ENCODE measurements around the gene CKB. TPM values are rescaled to one million over a fixed set of nuclear protein-coding genes. Genes with fewer than 3 reads are reported as not detected.

Gene CKB
- total RNA-seq, 6 experiments from 2014 or later: 3.6 to 57.1 (median 6.7) TPM

GRCh38 chr14:103502877-103503276 is 19.8 kb downstream of the CKB start:
- Histone ChIP-seq H3K27ac (no peak overlapping the region), H3K9me3 (no peaks in the 10 kb centered on the region), H3K36me3 (peaks cover 0 to 39% (median 15%) of the 10 kb centered on the region in 4 donors), H3K4me3 (no peak overlapping the region), H3K27me3 (no peaks in the 10 kb centered on the region), H3K4me1 (peaks cover 0 to 3% (median 0%) of the 10 kb centered on the region in 4 donors)
- intact Hi-C loops (cut with DNase I): loop anchor here in 1 of 2 donors (5.0 kb wide), 1 partner anchor 44 kb away; no protein-coding TSS in a partner anchor
- 87% methylated on average over 14 of the region's 18 CpGs for WGBS (ENCODE audit: insufficient coverage, low coverage, low lambda C conversion rate, missing lambda C conversion rate)
- TF ChIP-seq, protein P1, sequence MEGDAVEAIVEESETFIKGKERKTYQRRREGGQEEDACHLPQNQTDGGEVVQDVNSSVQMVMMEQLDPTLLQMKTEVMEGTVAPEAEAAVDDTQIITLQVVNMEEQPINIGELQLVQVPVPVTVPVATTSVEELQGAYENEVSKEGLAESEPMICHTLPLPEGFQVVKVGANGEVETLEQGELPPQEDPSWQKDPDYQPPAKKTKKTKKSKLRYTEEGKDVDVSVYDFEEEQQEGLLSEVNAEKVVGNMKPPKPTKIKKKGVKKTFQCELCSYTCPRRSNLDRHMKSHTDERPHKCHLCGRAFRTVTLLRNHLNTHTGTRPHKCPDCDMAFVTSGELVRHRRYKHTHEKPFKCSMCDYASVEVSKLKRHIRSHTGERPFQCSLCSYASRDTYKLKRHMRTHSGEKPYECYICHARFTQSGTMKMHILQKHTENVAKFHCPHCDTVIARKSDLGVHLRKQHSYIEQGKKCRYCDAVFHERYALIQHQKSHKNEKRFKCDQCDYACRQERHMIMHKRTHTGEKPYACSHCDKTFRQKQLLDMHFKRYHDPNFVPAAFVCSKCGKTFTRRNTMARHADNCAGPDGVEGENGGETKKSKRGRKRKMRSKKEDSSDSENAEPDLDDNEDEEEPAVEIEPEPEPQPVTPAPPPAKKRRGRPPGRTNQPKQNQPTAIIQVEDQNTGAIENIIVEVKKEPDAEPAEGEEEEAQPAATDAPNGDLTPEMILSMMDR (IDR thresholded peaks at IDR 0.05): no peak
- no peak for TF ChIP-seq POLR2A (IDR thresholded peaks at IDR 0.05)
- no peak for ATAC-seq
- peak in 1 of 3 donors; percentile 23 for DNase-seq

DNA sequence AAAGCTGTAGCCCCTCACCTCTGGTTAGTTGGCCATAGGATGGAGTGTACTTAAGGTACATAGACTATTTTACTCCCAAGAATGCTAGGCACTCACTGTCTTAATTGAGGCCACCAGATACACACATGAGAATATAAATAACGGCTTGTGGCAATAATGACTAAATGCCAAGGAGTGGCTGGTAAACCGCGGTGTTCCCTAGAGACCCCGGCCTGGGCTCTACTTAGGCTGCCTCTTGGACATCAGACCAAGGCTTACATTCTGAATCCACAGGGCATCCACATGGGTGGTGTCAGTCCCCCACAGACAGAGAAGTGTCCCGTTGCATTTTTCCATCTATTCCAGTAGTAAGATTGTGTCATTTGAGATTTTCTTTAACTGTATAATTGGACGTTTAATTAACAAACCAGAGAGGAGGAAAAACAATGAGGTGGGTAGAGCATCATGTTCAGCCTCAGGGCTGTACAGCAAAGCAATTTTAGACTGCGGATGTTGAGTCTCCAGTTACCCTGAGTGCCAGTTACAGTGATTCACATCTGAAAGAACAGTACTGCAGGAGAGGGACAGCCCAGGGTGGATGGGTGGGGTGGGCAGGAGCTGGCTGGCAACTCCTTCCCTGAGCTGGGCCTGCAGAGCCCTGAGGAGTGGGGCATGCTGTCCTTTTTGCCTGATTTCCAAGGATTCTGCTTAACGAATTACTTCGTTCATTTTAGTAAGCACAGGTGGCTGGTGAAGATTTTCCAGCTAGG is 20.5 kb downstream of the CKB start:
- H3K27ac ChIP-seq: no peak overlapping the region
- intact Hi-C loops (cut with DNase I): loop anchor here in 1 of 2 donors (5.0 kb wide), 1 partner anchor 45 kb away; no protein-coding TSS in a partner anchor
- TF ChIP-seq, protein P1 (IDR thresholded peaks at IDR 0.05): no peak
- no peak for TF ChIP-seq POLR2A (IDR thresholded peaks at IDR 0.05)
- H3K9me3 ChIP-seq: no peaks in the 10 kb centered on the region
- no peak overlapping the region for H3K4me3 ChIP-seq
- peaks cover 0 to 39% (median 15%) of the 10 kb centered on the region in 4 donors for H3K36me3 ChIP-seq
- H3K27me3 ChIP-seq: no peaks in the 10 kb centered on the region
- ATAC-seq (no peak), DNase-seq (peak in 1 of 3 donors; percentile 18)
- peaks cover 0 to 3% (median 0%) of the 10 kb centered on the region in 4 donors for H3K4me1 ChIP-seq
- WGBS (ENCODE audit: insufficient coverage, low coverage, low lambda C conversion rate, missing lambda C conversion rate): 85% methylated on average over 3 of the region's 9 CpGs

- intact Hi-C loops (cut with DNase I): loop anchor here in 1 of 2 donors (5.0 kb wide), 1 partner anchor 46 kb away; no protein-coding TSS in a partner anchor
- Histone ChIP-seq H3K9me3 (no peaks in the 10 kb centered on the region), H3K27ac (no peak overlapping the region), H3K36me3 (peaks cover 0 to 39% (median 15%) of the 10 kb centered on the region in 4 donors), H3K4me3 (no peak overlapping the region), H3K27me3 (no peaks in the 10 kb centered on the region), H3K4me1 (peaks cover 0 to 3% (median 0%) of the 10 kb centered on the region in 4 donors)
- DNase-seq (peak in 1 of 3 donors; percentile 36), ATAC-seq (peak in 1 of 4 donors; percentile 17)
- TF ChIP-seq POLR2A (IDR thresholded peaks at IDR 0.05): no peak
- TF ChIP-seq, protein P1 (IDR thresholded peaks at IDR 0.05): no peak
- WGBS (ENCODE audit: insufficient coverage, low coverage, low lambda C conversion rate, missing lambda C conversion rate): 54% methylated on average over 5 of the region's 11 CpGs
Measured at GRCh38 chr14:103501041-103501870, 21.4 kb downstream of the CKB start.

DNA sequence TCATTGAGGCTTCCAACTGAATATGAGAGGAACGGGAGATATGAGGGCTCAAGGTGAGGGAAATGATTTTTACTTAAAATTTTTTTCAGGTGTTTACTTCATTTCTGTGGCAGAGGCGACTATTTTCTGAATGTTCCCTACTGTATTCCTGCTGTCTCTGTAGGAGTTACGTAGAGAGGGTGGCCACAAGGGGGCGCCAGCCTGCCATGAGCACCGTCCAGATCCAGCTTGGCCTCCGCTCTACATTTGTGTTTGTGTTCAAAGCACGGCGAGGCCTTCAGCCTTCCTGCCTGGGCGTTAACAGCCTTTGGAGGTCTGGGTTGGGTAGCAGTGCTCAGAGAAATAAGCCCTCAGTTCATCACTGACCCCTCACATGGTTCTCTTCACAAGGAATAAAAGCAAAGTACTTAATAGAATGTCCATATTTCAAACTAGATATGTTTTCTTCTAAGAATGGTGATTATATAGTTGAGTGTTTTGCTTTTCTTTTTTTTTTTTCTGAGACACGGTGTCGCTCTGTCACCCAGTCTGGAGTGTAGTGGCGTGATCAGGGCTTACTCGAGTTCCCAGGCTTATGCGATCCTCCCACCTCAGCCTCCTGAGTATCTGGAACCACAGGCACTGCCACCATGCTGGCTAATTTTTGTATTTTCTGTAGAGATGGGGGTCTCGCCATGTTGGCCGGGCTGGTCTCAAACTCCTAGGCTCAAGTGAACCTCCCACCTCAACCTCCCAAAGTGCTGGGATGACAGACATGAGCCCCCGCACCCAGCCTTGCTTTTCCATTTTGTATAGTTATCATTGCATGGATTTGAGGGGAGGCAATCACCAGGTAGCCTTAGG is 22.3 kb downstream of the CKB start:
- no peak overlapping the region for H3K4me3 ChIP-seq
- ATAC-seq (peak; percentile 95 to 97 (median 96)), DNase-seq (peak; percentile 88 to 89 (median 89))
- no peaks in the 10 kb centered on the region for H3K27me3 ChIP-seq
- no peaks in the 10 kb centered on the region for H3K9me3 ChIP-seq
- H3K4me1 ChIP-seq: peaks cover 0 to 9% (median 0%) of the 10 kb centered on the region in 4 donors
- TF ChIP-seq POLR2A (IDR thresholded peaks at IDR 0.05): no peak
- TF ChIP-seq, protein P1 (IDR thresholded peaks at IDR 0.05): peak; percentile 83 to 94 (median 92)
- WGBS (ENCODE audit: insufficient coverage, low coverage, low lambda C conversion rate, missing lambda C conversion rate): 29% methylated on average over 14 of the region's 17 CpGs
- intact Hi-C loops (cut with DNase I): loop anchor here in 1 of 2 donors (5.0 kb wide), 1 partner anchor 47 kb away; no protein-coding TSS in a partner anchor
- H3K27ac ChIP-seq: no peak overlapping the region
- H3K36me3 ChIP-seq: peaks cover 0 to 45% (median 15%) of the 10 kb centered on the region in 4 donors
